Suprapubic skin (tissue), 4 donors: ENCODE results near the gene DSTN.

Experiments used
- CTCF ChIP-seq, 2 donors: fragments of 200-600 bp in 1 of 2; fragments of 450-650 bp in 1 of 2; sonication (generic) in 1 of 2; IDR thresholded peaks; one replicate each; pipeline ENCODE4 v1.5.1; 2016 to 2019; ENCODE audit warnings: antibody characterized with exemption in 2 of 2, mild to moderate bottlenecking in 1 of 2, moderate library complexity in 1 of 2
- EP300 ChIP-seq: sonication (generic); formaldehyde crosslinking; IDR thresholded peaks from one replicate; pipeline ENCODE4 v1.6.1; 2017; ENCODE audit warnings: antibody characterized with exemption
- POLR2A ChIP-seq, 2 donors: fragments of 450-650 bp; IDR thresholded peaks; one replicate each; pipeline ENCODE4 v1.6.1; 2017; ENCODE audit warnings: antibody characterized with exemption in 2 of 2, mild to moderate bottlenecking in 2 of 2, moderate library complexity in 2 of 2
- POLR2AphosphoS5 ChIP-seq, 3 donors: sonication (generic); formaldehyde crosslinking; IDR thresholded peaks; one replicate each; pipeline ENCODE4 v1.6.1; 2017; ENCODE audit warnings: antibody characterized with exemption in 3 of 3

GRCh38 chr20:17533396-17533795, 36.5 kb upstream of the DSTN start:
- TF ChIP-seq CTCF (IDR thresholded peaks at IDR 0.05) (no peak), POLR2A (IDR thresholded peaks at IDR 0.05) (no peak), POLR2AphosphoS5 (IDR thresholded peaks at IDR 0.05) (no peak), EP300 (no peak)
